HG02759 (cell line): Measurements from ENCODE around the gene HSD3B1.
"Not testable (repeated sequence)": the region's sequence is repeated elsewhere in the genome, so short reads cannot be mapped to it uniquely, and the experiment has no call there.

ENCODE experiments used
- ATAC-seq: cut with Tn5 transposase; IDR thresholded peaks from one replicate; pipeline ENCODE4 v1.9.1; 2021; ENCODE audit warnings: mild to moderate bottlenecking, moderate library complexity; ENCODE audit not compliant: unreplicated experiment

The HSD3B1 gene

DNA sequence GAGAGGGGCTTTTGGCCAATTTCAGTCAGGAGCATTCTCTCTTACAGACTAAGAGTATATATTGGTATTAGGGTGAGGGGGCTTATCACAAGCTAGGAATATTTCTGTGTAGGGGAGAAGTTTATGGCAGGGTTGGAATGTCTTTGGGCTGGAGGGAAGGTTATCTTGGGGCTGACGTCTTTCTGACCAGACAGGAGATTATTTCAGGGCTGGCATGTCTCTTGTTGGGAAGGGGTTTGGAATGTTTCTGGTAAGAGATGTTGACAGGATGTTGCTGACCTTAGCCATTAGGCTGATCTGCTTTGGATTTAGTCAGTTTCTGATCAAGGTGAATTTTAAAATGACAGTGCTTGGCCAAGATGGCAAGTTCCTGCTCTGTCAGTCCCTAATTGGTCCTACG lies 17.8 kb upstream of the HSD3B1 start:
- ATAC-seq, result no peak

DNA sequence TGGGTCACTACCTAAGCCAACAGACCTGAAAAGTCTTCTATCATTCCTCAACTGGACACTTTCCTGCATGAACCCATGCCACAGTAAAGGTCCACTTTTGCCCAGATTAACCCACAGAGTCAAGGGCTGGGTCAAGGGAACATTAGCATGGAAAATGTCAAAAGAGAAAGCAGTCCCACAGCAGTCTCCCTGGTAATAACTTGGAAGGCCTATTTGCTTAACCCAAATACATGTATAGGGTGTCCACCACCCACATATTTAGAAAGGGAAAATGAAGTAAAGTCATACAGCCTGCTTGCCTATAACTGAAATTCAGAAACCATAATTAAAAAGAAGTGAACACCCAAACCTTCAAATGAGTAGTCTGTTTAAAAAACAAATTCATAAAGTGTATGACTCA lies 16.1 kb upstream of the HSD3B1 start:
- no peak for ATAC-seq

DNA sequence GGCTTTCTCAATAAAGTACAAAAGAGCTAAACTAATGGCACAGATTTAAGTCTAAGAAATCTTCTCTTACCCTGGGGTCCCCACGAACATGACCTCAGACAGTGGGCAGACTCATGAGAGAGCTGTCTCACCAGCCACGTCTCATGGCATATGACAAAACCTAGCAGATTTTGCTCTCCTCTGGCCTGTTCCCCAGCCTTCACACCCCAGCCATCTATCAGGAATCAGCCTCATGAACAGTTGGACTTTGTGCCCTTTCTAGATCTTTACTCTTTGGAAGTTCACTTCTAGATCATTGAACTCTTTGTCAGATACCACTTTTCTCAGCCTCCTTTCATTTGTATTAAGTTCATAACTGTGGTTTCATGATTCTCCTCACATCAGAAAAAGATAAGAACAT lies 14.2 kb upstream of the HSD3B1 start:
- no peak for ATAC-seq

DNA sequence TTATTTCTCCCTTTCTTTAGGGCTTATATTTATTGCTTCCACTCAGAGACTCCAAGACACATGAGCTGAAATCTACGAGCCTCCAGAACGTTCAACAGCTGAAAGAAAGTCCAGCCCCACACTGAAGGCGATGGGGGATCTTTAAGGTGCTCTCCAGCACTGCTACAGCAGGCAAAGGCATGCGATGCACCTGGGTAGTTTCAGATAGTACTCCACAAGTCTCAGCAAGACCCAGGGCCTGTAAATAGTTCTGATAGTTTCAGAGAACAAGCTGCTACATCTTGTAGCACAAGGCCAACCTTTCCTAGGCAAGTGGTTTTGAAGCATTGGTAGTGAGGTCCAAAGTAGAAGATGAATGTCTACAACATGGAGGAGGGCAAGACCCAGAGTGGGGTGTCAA lies 2.2 kb upstream of the HSD3B1 start:
- ATAC-seq, result no peak

DNA sequence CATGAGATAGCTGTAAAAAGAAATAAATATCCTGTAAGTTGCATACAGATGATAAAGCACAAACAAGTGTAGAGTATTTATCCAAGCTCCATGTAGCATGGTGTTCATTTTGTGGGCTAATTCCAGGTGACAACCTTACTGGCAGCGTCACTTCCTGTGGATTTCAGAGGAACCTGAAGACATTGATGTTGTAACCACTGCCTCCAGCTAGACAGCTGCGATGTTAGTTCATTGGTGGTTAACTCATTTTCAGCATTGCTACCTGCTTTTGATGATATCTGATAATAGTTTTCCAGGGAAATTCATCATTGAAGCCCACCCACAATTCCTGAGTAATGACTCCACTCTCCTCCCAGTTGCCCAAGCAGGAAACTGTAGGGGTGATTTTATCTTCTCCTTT lies 3.0 kb downstream of the HSD3B1 start:
- no peak for ATAC-seq

DNA sequence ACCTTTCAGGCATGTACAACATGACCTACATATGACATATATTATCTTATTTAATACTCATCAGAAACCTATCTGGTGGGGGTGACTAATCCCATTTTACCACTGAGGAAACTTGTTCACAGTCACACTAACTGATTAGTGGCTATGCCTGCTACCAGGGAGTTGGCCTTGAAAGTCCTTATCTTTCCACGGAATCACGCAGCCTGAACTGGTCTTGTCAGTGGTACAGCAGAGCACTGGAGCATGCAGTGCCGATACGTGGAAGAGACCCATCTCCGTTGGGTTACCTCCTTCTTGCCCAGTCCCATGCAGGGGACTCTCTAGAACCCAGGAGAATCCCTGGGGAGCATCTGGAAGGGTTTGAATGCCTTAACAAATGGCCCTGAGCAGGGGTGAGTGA lies 8.2 kb downstream of the HSD3B1 start:
- ATAC-seq, result no peak

DNA sequence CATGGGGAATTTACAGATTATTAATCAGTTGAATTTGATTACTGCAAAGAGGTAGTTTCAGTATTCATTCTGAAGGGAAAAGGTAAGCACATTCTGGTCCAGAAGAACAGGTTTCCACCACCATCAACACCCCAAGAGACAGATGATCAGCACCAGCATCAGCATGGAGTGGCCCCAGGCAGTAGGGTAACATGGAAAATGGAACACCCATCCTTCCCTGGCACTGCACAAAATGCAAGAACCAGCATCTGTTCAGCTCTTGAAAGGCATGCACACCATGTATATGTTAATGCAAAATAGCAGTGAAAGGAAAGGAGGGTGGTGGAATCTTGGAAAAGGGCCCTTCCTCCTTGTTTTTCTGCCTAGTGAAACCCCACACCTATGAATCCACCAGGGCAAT lies 9.2 kb downstream of the HSD3B1 start:
- ATAC-seq, result no peak

DNA sequence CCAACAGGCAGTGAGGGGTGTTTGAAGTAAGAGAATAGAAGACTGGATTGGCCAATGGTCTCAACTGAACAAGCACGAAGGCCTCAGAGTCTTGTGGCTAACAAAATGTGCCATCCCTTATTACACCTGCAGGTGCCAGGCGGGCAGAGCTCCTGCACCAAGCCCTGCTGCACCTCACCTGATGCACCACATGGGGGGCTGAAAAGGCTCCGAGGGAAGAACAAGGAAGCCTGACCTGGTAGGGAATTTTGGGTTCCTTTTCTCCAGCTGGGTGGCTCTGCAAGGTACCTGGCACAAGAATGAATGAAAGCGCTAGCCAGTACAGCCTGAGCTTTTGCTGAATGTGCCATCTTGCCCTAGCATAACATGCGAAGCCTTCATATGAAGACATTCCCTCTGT lies 9.7 kb downstream of the HSD3B1 start:
- ATAC-seq, result no peak

DNA sequence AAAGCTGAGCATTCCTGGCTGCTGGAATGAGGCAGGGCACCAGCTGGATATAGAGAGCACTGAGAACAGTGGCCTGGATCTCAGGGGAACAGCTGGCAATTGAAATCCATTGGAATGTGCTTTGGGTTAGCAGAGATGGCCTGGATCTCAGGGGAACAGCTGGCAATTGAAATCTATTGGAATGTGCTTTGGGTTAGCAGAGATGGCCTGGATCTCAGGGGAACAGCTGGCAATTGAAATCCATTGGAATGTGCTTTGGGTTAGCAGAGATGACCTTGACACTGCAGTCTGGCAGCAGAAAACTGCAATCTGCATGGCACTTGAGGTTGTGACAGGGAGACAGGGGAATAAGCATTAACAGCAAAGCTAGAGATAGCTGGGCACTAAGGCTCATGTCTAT lies 10.7 kb downstream of the HSD3B1 start:
- ATAC-seq, result not testable (repeated sequence)

DNA sequence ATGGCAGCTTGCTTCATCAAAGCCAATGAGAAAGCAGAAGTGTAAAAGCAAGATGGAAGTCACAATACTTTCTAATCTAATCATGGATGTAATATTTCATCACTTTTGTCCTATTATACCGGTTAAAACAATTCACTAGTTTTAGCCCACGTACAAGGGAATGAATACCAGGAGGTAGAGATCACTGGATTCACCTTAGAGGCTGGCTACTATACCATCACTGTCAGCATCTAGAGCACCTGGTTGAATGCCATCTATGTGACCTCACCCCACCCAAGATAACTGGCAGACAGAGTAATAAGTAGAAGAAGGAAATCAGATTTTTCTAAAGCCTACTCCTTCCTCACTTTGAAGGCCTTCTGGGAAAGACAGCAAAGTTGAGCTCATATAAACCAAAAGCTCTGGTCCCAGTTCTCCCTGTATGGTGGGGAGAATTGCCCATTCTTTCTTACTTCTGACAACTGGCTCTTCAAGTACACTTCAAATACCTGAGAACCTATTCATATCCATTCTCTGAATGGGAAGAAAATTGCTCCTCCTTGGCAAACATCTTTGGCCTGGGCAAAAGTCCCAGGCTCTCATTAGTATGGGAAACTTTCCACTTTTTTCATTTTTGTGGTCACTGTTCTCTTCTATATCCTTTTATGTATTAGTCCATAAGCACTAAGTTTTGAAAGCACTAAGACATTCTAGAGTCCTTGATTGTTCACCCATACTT lies 24.8 kb downstream of the HSD3B1 start:
- no peak for ATAC-seq

DNA sequence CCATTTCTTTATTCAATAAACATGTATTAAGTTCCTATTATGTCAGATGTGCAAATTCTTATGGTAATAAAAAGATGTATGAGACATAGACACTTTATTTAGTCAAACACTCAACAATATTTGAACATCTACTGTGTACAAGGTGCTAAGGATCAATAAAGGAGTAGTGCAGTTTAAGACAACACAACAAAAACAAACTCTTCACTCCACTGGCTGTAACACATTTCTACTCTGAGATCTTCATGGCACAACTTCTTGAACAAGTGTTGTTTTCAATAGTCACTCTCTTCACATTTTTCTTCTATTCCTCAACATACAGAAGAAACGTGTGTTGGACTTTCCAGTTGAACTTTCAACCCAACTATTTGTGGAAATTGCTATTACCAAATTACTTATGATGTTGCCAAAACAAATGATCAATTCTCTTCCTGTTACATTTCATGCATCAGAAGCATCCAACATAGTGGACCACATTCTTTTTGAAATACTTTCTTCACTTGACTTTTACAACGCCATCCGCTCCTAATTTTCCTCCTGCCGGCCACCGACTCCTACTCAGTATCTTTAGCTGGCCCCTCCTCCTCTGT lies 25.4 kb downstream of the HSD3B1 start:
- ATAC-seq, result no peak

DNA sequence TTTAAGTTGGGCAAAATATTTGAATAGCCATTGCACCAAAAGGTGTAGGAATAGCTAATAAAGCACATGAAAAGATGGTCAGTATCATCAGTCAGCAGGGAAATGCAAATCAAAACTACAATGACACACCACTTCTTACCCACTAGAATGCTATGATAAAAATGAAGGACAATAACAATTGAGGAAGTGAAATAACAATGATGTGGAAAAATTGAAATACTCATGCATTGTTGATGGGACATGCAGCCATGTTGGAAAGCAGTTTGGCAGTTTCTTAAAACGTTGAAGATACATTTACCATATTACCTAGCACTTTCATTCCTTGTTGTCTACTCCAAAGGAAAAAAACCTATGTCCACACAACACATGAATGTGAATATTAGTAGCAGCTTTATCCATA lies 28.4 kb downstream of the HSD3B1 start:
- ATAC-seq, result no peak

DNA sequence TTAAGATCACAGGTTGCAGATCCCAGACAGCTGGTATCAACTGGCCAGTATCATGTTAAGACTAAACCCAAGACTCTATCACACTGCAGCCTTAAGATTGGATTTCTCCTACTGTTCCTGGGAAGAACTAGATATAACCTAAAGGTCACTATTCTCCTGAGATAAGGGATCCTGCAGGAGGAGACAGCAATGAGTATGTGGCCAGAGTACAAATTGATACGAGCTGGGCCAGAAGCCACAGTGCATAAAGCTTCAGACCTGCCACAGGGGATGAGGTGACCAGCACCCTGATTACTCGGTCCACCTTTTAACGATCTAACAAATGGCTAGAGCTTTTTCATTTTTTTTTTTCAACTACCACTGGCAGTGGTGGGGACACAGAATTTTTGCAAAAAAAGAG lies 31.0 kb downstream of the HSD3B1 start:
- no peak for ATAC-seq

DNA sequence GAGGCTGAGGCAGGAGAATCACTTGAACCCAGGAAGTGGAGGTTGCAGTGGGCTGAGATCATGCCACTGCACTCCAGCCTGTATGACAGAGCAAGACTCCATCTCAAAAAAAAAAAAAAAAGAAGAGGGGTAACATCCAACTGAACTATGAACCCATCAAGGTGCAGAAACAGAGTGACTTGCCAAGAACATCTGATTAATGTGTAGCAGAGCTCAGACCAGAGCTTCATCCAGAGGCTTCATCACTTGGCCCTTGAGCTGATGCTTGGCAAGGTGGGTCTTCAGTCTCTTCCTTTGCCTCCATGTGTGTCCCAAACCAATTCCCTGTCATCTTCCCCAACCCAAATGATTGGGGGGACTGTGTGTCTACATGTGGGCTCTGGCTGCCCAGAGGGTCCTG lies 32.6 kb downstream of the HSD3B1 start:
- no peak for ATAC-seq

DNA sequence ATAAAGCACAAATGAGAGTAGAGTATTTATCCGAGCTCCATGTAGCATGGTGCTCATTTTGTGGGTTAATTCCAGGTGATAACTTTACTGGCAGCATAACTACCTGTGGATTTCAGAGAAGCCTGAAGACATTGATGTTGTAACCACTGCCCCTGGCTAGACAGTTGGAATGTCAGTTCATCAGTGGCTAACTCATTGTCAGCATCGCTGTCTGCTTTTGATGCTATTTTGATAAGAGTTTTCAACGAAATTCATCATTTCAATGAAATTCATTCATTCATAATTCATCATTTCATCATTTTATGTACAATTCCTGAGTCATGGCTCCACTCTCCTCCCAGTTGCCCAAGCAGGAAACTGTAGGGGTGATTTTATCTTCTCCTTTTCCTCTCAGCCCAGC lies 34.4 kb downstream of the HSD3B1 start:
- no peak for ATAC-seq

DNA sequence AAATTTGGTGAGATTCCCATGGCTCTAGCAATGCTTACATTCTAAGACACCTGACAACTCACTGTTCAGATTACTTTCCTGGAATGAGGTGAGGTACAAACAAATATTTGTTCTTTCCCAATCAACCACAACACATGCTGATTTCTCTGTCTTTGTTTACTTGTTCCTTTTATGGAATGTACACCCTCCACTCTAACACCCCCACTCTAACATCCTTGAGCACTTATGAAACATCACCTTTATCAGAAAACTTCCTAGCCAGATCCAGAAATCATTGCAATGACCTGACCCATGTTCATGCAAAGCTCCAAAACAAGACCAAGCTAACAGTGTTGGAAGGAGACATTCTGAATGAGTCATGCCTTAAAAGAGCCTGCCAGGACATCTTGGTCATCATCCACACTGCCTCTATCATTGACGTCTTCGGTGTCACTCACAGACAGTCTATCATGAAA lies 35.5 kb downstream of the HSD3B1 start:
- ATAC-seq, result no peak

DNA sequence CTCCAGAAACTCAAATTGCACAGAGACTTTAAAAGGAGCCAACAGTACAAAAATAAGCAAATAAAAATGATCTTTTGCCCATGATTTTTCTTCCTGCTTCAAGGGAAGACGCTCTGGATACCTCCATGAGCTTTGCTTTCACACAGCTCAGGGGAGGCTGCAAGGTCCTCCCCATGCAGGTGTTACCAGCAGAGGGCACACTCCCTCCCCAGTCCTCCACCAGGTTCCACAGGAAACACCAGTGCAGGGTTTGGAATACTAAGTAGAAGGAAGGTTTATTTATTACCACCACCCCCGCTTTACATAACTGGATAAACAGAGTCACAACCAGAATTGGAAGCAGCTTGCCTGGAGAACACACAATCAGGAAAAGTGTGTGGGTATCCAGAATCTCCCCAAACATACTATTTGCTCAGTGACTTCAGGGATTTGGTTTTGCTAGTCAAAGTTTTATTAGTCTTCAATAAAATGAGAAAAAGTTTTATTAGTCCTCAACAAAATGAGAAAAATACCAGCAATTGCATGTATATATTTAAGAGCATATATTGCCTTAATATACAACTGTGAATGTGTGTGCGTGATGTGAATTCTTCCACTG lies 37.3 kb downstream of the HSD3B1 start:
- no peak for ATAC-seq

DNA sequence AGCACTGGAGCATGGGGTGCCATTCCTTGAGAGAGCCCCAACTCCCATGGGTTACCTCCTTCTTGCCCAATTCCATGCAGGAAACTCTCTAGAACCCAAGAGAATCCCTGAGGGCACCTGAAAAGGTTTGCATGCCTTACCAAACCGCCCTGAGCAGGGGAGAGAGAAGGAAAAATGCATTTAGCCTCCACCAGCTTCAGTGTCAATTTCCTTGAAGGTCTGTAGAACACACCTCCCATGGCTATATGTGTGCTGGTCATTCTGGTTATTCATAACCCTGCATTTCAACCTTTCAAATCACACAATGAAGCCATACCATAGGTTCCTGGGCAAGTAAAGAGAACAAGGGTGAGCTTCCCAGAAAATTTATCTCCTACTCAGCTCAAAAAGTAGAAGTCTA lies 39.6 kb downstream of the HSD3B1 start:
- ATAC-seq, result no peak

DNA sequence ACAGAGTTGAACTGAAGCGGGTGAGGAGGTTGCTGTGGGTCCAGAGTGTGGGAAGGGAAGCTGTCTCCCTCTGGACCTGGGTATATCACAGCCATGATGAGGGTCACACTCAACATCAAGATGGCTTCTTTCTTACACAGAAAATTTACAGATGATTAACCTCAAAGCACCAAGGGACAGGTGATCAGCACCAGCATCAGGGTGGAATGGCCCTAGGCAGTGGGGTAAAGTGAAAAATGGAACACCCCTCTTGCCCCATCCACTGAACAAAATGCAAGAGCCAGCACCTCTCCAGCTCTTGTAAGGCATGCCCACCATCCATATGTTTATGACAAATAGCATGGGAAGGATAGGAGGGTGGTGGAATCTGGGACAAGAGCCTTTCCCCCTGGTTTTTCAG lies 40.3 kb downstream of the HSD3B1 start:
- no peak for ATAC-seq

DNA sequence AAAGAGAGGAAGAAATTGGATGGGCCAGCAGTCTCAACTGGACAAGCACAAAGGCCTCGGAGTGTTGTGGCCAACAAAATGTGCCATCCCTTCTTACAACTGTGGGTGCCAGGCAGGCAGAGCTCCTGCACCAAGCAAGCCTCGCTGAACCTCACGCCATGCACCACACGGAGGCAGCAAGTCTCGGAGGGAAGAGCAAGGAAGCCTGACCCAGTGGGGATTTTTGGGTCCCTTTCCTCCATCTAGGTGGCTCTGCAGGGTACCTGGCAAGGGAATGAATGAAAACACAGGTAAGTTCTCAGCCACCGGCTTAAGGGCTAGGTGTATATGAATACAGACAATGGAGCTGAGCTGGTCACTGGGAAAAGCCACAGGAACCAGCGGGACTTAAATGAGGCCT lies 40.8 kb downstream of the HSD3B1 start:
- ATAC-seq, result no peak

DNA sequence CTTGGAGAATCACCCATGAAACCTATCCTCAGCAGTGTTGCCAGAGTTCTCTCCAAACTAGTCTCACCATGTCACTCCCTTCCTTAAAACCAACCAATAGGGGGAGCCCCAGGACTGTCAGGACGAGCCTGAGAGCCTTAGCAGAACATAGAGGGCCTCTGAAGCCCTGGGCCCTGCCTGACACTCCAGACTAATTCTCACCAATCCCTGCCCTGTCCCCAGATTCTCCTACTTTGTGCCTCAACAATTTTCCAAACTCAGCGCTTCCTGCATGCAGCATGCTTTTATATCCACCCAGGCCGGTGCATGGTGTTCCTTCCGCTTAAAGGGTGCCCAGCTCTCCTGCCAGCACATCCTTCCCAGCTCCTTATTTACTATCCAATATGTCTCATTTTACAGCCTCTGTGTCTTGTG lies 42.7 kb downstream of the HSD3B1 start:
- peak; percentile 78 for ATAC-seq

DNA sequence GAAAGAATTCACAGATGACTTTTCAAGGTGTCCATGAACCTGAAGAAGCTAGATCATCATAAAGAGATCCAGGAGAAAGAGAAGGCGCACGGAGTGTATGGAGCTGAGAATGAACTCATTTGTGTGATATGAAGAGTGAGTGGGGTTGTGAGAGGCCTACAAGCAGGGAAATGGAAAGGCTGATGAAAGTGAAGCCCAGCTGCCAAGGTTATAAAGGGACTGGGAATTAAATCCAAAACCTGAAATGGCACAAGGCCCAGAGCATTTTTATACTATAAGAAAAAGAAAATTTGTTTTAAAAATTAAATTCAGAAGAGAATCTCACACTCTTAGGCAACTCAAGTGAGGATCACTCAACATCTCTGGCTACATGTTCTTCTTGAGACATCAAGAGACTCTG lies 43.4 kb downstream of the HSD3B1 start:
- no peak for ATAC-seq

DNA sequence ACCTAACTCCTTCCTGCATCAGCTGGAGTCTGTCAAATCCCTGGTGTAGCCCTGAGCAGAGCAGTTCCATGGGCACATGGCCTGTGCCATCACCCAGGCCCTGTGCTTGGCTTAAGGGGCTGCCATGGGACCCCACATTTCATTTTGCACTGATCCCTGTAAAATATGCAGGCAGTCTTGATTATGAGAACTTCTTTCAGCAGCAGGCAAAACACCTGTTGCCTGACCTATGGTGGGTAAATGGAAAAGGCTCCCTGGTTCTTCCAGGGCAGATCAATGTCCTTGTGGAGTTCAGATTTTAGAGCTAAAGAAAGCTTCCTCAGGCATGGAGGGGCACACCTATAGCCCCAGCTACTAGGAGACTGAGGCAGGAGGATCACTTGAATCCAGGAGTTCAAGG lies 44.2 kb downstream of the HSD3B1 start:
- ATAC-seq, result no peak
